Stimulated activated CD4-positive, alpha-beta T cell treated with anti-CD3 and anti-CD28 coated beads, Interleukin-12 subunit alpha, Interleukin-12 subunit beta, amount 100 ng/mL, for 48 hours (primary cell): ENCODE results near the gene SOX1.

ENCODE experiments used
- DNase-seq, 3 donors: peaks; one replicate each; pipeline ENCODE4 v3.0.0-alpha.2; 2020; ENCODE audit warnings: low read depth in 2 of 3, low spot score in 1 of 3

SOX1 gene

DNA sequence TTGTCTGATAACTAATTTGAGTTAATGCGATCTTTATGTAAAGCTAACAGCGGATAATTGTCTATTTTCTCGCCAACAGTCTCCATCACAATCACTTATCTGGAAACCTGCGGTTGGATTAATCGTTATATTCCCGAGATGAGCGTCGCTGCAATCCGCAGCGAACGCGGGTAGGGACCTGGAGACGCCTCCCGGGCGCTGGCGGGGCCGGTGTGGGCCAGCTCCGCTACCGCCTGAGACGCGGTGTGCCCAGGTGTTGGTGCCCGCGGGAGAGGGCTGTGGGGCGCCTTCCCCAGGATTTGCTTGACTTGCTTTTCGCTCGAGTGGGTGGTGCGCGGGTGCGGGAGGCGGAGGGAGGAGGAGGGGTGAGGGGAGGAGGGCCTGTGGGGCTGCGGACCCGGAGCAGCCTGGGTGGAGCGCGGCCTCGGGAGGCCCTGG, 38.3 kb downstream of the SOX1 start:
- no peak for DNase-seq

DNA sequence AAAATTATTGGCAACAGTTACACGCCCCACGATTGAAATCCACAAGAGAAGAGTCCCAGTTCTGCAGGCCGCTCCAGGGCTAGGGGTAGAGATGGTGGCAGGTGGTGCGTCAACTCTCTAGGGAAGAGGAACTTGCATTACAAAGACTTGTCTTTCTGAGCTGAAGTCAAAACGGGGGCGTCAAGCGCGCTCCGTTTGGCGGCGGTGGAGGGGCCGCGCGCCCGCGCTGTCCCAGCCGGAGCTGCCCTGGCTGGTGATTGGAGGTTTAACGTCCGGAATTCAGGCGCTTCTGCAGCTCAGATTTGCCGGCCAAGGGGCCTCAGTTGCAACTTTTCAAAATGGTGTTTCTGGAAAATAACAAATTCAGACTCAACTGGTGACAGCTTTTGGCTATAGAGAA, 38.9 kb downstream of the SOX1 start:
- no peak for DNase-seq

GRCh38 chr13:112106478-112107141, 39.7 kb downstream of the SOX1 start:
- DNase-seq, result no peak

- no peak for DNase-seq
Observed at GRCh38 chr13:112107289-112107688, 40.3 kb downstream of the SOX1 start.

DNA sequence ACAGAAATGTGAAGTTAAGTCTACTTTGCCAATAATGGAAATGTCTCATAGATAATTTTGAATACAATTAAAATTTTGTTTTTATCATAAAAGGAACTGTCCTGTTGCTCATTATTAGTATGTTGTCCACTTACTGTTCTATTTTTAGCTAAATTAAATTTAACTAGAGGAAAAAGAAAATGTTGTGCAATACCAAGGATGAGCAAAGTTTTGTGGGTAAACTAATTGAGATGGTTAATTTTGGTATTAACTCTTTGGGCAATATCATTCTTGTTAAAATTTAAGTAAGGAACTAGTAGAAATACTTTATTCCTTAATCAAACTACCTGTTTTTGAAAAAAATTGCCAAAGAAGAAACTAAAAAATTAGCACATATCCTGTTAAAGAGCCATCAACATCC, 43.5 kb downstream of the SOX1 start:
- no peak for DNase-seq

- no peak for DNase-seq
Observed at GRCh38 chr13:112111239-112111857, 44.4 kb downstream of the SOX1 start.

DNA sequence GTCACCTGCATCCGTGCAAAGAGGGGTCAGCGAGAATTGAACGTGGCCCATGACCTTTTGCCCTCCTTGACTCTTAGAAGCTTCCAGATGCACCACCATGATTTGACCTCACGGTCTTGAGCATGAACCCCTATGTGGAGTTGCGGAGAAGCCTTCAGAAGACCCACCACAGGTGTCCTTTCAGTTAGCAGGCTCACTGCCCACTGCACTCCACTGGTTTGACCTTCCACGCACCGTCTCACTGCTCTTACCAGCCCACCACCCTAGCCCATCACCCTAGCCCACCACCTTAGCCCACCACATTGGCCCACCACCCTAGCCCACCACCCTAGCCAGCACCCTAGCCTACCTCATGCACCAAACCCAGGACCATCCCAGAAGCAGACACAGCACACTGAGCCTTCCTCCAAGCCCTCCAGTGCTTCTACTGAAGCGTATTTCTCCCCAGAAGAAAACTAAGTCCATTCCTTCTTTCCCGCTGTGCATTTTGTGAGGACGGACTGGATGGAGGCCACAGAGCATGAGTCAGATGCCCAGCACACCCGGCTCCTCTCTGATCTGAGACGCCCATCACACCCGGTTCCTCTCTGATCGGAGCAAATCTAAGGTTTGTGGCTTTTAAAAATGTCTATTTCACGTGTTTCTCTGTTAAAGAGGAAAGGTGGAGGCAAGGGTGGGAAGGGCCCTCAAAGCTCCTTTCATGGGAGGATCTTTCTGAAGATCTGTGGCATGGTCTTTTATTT, 45.8 kb downstream of the SOX1 start:
- DNase-seq, result no peak

DNA sequence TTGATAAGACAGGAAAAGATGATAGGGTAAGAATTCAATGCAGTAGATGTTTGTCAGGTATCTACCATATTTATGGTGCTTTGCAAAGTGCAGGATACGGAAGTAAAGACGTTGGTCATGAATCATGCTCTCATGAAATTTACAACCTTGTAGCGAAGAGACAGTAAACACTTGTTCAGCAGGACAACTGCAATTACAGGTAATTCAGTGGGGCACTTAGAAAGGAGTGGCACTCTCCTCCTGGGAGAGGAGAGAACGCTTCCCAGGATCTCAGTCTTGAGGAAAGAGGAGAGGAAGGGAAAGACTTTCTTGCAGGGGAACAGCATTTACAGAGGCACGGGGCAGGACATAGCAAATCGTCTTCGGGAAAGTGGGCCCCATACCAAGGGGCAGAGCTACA, 46.4 kb downstream of the SOX1 start:
- DNase-seq, result no peak

DNA sequence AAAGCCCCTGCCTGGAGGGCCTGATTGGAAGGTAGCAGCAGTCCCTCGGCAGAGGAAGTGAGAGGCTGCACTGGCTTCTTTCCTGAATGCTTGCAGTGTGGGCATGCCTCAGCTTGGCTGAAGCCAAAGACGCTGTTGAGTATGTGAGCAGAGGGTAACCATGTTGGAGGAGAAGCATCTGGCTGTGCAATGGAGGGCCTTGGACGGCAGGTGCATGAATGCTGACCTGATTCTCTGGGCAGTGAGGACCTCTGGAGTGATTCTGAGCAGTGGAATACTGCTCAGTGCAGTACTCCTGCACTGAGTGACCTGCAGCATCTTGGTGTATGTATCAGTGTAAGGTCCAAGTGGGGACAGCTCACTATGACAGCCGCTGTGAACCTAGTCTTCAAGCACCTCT, 46.9 kb downstream of the SOX1 start:
- DNase-seq, result no peak

DNA sequence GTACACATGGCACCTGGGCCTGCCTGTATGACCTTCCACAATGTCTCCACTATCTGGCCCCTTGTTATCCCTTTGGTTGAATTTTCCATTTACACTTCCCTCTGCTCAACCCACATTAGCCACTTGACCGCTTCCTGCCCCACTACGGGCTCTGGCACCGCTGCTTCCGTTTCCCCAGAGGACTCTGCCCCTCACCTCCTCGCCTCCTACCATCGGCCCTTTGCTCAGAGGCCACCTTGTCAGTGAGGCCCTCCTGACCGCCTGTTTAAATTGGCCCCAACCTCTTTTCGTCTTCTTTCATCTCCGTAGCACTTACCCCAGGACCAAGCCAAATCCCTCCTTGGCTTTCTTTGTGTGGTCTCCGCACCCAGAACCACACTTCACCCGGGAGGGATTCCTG, 47.4 kb downstream of the SOX1 start:
- DNase-seq, result no peak

DNA sequence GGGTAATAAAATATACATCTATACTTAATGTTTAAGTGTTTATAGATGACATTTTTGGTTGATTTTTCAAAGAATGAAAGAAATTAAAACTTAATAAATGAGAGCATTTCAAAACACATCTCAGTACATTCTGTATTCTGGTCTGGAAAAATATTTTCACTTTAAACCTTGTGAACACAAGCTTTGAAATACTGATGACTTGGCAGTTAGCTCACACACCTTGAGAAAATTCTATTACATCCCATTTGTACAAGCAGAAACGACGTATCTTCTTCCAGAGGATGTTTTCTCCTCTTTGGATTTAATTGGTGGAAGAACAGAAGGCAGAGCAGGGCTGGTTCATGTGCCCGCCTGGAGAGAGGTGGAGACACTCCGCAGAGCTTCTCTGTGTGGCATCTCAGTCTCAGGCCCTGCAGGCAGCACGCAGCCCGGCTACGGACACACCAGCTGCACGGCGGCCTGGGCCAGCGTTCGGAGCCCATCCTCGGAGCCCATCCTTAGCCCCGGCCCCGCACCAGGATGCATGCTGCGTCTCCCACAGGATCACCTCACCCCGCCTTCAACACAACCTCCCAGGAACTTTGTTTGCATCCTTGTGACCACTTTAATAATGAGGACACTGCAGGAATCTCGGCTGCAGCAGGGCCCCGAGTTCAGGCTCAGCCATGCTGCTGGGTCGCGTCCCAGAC, 48.6 kb downstream of the SOX1 start:
- no peak for DNase-seq

DNA sequence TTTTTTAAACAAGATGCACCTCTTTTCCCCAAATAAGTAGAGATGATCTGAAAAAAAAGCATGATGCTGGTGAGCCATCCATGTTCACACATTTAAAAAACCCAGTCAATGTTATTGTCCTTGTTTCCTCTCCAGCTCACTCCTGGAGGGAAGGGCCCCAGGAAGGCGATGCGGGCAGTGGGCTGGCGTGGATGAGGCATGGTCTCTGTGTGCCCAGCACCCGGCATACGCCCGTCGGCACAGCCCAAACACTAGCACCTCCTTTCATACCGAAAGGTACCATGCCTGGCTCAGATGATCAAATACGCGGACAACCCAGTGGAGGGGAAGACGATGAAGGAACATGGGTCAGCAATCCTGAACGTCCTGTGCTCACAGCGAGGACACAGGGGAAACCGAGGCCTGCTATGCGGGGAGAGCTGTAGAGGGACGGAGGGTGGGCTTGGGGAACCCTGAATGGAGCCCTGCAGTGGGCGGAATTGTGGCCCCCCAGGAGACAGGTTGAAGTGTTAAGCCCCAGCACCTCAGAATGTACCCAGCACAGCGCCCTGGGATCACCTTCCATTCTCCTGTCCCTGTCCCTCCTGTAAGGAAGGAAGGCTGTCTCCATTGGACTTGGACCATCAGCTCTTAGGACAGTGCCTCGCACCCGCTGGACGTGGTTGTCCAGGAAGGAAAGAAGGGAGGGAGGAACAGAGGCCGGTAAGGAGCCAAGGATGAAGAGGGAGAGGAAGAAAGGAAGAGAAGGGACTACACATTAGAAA, 49.4 kb downstream of the SOX1 start:
- DNase-seq, result no peak

DNA sequence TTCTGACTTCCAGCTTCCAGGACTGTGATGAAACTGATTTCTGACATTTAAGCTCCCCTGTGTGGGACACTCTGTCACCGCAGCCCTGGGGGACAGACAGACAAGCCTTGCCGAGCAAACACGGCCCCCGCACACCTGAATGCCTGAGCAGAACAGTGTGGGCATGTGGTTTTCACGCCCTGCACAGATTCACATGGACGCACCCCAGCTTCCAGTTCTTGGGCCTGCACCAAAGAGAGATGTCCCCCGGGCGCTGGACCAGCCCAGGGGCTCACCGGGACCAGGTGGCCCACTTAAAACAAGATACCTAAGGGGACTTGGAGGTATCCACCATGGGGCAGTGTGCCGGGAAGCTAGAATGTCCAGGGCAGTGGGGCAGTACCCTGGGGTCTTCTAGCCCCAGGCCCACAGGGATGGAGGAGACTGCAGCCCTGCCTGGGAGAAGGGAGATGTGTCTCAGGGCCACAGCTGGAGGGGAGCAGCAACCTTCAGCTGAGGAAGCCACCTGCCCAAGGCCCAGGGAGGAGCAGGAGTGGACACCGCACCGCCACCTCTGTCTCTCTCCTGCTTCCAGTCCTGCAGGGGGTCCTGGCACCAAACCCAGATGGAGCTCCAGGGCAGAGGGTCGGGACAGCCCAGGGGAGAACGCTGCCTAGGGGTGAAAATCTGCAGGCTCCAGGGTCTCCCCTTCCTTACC, 50.5 kb downstream of the SOX1 start:
- DNase-seq, result no peak

- DNase-seq, result no peak
Observed at GRCh38 chr13:112117955-112118302, 51.0 kb downstream of the SOX1 start.

- no peak for DNase-seq
Observed at GRCh38 chr13:112118451-112119064, 51.6 kb downstream of the SOX1 start.

DNA sequence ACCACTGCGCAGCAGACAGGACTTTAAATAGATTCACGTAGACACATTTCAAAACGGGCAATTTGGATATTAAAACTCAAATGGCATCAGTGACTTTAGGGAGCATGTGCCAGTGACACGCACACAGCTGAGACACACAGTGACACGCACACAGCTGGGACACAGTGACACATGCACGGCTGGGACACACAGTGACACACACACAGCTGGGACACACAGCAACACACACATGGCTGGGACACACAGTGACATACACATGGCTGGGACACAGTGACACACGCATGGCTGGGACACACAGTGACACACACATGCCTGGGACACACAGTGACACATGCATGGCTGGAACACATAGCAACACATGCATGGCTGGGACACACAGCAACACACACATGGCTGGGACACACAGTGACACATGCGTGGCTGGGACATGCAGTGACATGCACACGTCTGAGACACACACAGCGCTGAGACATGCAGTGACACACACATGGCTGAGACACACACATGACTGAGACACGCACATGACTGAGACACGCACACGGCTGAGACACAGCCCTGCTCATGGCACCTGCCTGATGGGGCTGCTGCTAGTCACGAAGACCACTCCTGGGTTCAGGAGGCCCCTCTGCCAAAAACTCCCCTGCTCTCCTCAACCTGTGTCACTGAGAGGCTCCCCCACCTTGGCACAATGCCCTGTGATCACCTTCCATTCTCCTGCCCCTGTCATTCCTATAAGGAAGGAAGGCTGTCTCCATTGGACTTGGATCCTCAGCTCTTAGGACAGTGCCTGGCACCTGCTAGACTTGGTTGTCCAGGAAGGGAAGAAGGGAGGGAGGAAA, 52.5 kb downstream of the SOX1 start:
- no peak for DNase-seq

DNA sequence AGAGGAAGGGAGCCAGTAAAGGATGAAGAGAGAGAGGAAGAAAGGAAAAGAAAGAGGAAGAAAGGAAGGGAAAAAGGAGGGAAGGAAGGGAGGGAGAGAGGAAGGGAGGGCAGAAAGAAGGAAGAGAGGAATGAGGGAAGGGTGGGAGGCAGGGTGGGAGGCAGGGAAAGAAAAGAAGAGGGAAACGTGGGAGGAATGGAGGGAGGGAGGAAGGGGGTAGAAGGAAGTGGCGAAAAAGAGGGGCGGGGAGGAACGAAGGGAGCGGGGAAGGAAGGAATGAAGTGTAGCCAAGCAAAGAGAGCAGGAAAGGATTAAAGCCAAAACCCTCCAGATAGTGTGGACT, 53.1 kb downstream of the SOX1 start:
- no peak for DNase-seq
